GM12873 (cell line): Measurements from ENCODE around the gene UBN1.

Source experiments
- CTCF ChIP-seq: IDR thresholded peaks from 2 replicates; pipeline ENCODE4 v1.5.1; 2012; ENCODE audit warnings: low read depth, mild to moderate bottlenecking, moderate library complexity, low read length, control low read depth; ENCODE audit not compliant: insufficient read depth; ENCODE audit errors: missing control alignments

The UBN1 gene

GRCh38 chr16:4928227-4928626 lies 80.9 kb downstream of the UBN1 start:
- no peak for TF ChIP-seq CTCF

- TF ChIP-seq CTCF = no peak
These were observed 84.1 kb downstream of the UBN1 start for GRCh38 chr16:4931381-4931780.
